ENCODE data around the gene UQCC5.

The UQCC5 gene

GRCh38 chr3:52494886-52495495 is 41.4 kb upstream of the UQCC5 start, which contains the start of gene STAB1:
Gene STAB1, plus strand, starts transcription at chr3:52495338. Its CDS starts 76 bp downstream, at chr3:52495414.
- TF ChIP-seq, protein P1, sequence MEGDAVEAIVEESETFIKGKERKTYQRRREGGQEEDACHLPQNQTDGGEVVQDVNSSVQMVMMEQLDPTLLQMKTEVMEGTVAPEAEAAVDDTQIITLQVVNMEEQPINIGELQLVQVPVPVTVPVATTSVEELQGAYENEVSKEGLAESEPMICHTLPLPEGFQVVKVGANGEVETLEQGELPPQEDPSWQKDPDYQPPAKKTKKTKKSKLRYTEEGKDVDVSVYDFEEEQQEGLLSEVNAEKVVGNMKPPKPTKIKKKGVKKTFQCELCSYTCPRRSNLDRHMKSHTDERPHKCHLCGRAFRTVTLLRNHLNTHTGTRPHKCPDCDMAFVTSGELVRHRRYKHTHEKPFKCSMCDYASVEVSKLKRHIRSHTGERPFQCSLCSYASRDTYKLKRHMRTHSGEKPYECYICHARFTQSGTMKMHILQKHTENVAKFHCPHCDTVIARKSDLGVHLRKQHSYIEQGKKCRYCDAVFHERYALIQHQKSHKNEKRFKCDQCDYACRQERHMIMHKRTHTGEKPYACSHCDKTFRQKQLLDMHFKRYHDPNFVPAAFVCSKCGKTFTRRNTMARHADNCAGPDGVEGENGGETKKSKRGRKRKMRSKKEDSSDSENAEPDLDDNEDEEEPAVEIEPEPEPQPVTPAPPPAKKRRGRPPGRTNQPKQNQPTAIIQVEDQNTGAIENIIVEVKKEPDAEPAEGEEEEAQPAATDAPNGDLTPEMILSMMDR (IDR thresholded peaks at IDR 0.05; ENCODE audit: low read depth, low read length, missing control alignments): no peak
- no peak for DNase-seq (ENCODE audit: extremely low read depth, low read depth)
- H3K4me3 ChIP-seq (replicated peaks; ENCODE audit: low read depth, low read length): no peak within 1 kb of the TSS

DNA sequence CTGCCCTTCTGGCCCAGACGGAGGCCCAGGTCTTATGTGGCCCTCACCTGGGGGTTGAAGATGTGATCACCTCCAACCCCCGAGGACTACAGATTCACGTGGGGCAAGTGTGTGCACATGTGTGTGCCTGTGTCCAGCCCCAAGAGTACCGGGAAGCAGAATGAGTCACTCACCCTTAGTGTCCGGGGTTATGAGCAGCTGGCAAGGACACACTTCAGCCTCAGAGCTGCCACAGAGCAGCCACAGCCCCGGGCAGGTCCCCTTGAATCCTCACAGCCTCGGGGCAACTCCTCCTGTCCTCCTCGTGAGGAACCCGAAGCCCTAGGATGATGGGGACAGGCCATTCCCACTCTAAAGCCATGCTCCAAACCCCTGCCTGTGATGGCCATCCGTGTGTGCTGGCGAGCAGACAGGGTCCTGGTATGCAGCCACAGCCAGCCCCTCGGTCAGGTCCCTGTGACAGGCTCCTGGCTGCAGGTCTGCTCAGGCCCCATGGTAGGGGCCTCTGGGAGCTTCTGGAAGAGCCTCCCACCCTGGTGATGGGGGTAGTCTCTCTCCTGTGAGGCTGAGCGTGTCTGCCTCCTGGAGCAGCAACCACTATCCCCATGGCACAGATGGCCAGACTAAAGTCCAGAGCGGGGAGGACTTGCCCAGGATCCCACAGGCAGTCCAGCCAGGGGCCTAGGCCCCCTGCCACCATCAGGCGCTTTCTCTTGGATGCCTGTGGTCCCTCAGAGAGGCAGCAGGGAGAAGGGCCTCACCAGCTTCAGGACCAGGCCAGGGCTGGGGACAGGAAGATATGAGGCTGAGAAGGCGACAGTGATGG is 40.4 kb upstream of the UQCC5 start:
- no peak for DNase-seq (ENCODE audit: extremely low read depth, low read depth)
- H3K4me3 ChIP-seq (replicated peaks; ENCODE audit: low read depth, low read length): no peak overlapping the region
- TF ChIP-seq, protein P1 (IDR thresholded peaks at IDR 0.05; ENCODE audit: low read depth, low read length, missing control alignments): no peak

GRCh38 chr3:52498137-52499054 is 38.0 kb upstream of the UQCC5 start:
- H3K4me3 ChIP-seq (replicated peaks; ENCODE audit: low read depth, low read length): no peak overlapping the region
- TF ChIP-seq, protein P1 (IDR thresholded peaks at IDR 0.05; ENCODE audit: low read depth, low read length, missing control alignments): no peak
- DNase-seq (ENCODE audit: extremely low read depth, low read depth): no peak

- TF ChIP-seq, protein P1 (IDR thresholded peaks at IDR 0.05; ENCODE audit: low read depth, low read length, missing control alignments): no peak
- no peak for DNase-seq (ENCODE audit: extremely low read depth, low read depth)
- H3K4me3 ChIP-seq (replicated peaks; ENCODE audit: low read depth, low read length): no peak overlapping the region
These were observed 35.4 kb upstream of the UQCC5 start for GRCh38 chr3:52501046-52501445.

GRCh38 chr3:52502001-52502400 is 34.4 kb upstream of the UQCC5 start:
- H3K4me3 ChIP-seq (replicated peaks; ENCODE audit: low read depth, low read length): no peak overlapping the region

DNA sequence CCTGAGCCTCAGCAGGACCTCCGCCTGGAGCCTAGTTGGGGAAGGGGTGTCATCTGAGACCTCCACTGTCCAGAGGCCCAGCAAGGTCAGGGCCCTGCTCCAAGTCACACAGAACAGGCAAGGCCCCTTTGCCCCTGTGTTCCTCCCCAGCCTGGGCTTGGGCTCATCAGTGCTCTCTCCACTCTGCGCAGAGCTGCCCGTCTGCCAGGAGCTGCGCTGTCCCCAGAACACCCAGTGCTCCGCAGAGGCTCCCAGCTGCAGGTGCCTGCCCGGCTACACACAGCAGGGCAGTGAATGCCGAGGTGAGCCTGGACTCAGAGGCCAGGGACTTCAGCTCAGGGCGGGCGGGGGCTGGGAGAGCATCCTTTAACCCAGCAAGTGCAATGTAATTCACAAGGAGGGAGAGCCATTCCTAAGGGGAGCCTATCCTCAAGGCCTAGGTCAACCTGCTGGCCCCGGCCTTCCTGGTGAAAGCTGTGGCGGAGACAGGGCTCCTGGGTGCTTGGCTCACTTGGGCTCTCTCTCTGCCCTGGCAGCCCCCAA is 33.5 kb upstream of the UQCC5 start:
- no peak overlapping the region for H3K4me3 ChIP-seq (replicated peaks; ENCODE audit: low read depth, low read length)
- TF ChIP-seq, protein P1 (IDR thresholded peaks at IDR 0.05; ENCODE audit: low read depth, low read length, missing control alignments): no peak
- DNase-seq (ENCODE audit: extremely low read depth, low read depth): no peak

More at GRCh38 chr3:52502001-52502400, 34.4 kb upstream of the UQCC5 start:
- TF ChIP-seq, protein P1 (IDR thresholded peaks at IDR 0.05; ENCODE audit: low read depth, low read length, missing control alignments): no peak
- no peak for DNase-seq (ENCODE audit: extremely low read depth, low read depth)

Data from HFF-Myc (cell line).